ENCODE data around the gene SSTR4. TPM values are rescaled to one million over a fixed set of nuclear protein-coding genes. Genes with fewer than 3 reads are reported as not detected.

The SSTR4 gene
- total RNA-seq, 1 experiment from 2014 or later, result not detected

DNA sequence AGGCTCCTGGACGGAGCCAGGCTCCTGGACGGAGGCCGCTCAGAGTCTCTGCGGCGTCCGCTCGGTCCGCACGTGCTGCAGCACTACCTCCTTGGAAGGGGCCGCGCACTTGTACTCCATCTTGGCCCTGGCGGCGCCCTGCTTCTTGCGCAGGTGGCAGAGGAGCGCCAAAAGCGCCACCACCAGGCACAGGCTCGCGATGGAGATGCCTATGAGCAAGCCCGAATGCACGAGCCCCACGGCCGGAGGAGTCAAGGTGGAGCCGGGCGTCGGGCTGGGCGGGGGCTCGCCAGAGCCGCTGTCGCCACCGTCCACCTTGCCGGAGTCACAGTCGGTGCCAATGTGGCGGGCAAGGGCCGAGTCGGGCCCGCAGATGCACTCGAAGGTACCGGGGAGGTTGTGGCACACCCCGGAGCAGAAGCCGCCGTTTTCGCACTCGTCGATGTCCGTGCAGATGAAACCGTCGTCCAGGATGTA lies 12.7 kb downstream of the SSTR4 start:
- H3K4me1 ChIP-seq (ENCODE audit: control insufficient read depth, insufficient read depth, low read length), result peaks cover 8% of the 10 kb centered on the region
- H3K27me3 ChIP-seq (ENCODE audit: control insufficient read depth, insufficient read depth, low read length), result peaks cover 22% of the 10 kb centered on the region
- DNase-seq (ENCODE audit: low read depth, low spot score) (no peak), ATAC-seq (peak; percentile 22; the same call in 1 of the 2 replicates)
- in situ Hi-C loops (cut with HindIII; ENCODE audit: low pct_unique_long_range_greater_than_20kb, low sequenced_read_pairs), result no loop called here
- no peaks in the 10 kb centered on the region for H3K36me3 ChIP-seq (ENCODE audit: control insufficient read depth, insufficient read depth, low read length)
- H3K4me3 ChIP-seq (ENCODE audit: low read depth in 2 of 2, low read length in 2 of 2), result peak overlapping the region in 1 of 2 experiments; percentile 56; a peak in 2 of 4 replicates
- intact Hi-C loops (cut with micrococcal nuclease; ENCODE audit: unreplicated experiment), result no loop called here
- no peak for TF ChIP-seq TCF7L2 (IDR thresholded peaks at IDR 0.05; ENCODE audit: low read depth, low read length)
- no peak for TF ChIP-seq SIN3A (IDR thresholded peaks at IDR 0.05; ENCODE audit: borderline replicate concordance, insufficient read depth, low read depth, low read length)
- TF ChIP-seq, protein P1, sequence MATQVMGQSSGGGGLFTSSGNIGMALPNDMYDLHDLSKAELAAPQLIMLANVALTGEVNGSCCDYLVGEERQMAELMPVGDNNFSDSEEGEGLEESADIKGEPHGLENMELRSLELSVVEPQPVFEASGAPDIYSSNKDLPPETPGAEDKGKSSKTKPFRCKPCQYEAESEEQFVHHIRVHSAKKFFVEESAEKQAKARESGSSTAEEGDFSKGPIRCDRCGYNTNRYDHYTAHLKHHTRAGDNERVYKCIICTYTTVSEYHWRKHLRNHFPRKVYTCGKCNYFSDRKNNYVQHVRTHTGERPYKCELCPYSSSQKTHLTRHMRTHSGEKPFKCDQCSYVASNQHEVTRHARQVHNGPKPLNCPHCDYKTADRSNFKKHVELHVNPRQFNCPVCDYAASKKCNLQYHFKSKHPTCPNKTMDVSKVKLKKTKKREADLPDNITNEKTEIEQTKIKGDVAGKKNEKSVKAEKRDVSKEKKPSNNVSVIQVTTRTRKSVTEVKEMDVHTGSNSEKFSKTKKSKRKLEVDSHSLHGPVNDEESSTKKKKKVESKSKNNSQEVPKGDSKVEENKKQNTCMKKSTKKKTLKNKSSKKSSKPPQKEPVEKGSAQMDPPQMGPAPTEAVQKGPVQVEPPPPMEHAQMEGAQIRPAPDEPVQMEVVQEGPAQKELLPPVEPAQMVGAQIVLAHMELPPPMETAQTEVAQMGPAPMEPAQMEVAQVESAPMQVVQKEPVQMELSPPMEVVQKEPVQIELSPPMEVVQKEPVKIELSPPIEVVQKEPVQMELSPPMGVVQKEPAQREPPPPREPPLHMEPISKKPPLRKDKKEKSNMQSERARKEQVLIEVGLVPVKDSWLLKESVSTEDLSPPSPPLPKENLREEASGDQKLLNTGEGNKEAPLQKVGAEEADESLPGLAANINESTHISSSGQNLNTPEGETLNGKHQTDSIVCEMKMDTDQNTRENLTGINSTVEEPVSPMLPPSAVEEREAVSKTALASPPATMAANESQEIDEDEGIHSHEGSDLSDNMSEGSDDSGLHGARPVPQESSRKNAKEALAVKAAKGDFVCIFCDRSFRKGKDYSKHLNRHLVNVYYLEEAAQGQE (IDR thresholded peaks at IDR 0.05; ENCODE audit: insufficient read depth in 1 of 2, low read depth in 2 of 2, low read length in 1 of 2), result no peak
- TF ChIP-seq POLR2AphosphoS5 (IDR thresholded peaks at IDR 0.05; ENCODE audit: low read depth, low read length), result no peak
- TF ChIP-seq, protein P2, sequence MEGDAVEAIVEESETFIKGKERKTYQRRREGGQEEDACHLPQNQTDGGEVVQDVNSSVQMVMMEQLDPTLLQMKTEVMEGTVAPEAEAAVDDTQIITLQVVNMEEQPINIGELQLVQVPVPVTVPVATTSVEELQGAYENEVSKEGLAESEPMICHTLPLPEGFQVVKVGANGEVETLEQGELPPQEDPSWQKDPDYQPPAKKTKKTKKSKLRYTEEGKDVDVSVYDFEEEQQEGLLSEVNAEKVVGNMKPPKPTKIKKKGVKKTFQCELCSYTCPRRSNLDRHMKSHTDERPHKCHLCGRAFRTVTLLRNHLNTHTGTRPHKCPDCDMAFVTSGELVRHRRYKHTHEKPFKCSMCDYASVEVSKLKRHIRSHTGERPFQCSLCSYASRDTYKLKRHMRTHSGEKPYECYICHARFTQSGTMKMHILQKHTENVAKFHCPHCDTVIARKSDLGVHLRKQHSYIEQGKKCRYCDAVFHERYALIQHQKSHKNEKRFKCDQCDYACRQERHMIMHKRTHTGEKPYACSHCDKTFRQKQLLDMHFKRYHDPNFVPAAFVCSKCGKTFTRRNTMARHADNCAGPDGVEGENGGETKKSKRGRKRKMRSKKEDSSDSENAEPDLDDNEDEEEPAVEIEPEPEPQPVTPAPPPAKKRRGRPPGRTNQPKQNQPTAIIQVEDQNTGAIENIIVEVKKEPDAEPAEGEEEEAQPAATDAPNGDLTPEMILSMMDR (IDR thresholded peaks at IDR 0.05), result no peak
- ChIA-PET CTCF (no interaction called here), POLR2A (no interaction called here)
- no TSS peak for BruUV-seq (replicated peaks)
- no peak overlapping the region for H3K27ac ChIP-seq (ENCODE audit: low read length)
- no peaks in the 10 kb centered on the region for H3K9me3 ChIP-seq (ENCODE audit: control insufficient read depth, insufficient read depth, low read depth, low read length)

DNA sequence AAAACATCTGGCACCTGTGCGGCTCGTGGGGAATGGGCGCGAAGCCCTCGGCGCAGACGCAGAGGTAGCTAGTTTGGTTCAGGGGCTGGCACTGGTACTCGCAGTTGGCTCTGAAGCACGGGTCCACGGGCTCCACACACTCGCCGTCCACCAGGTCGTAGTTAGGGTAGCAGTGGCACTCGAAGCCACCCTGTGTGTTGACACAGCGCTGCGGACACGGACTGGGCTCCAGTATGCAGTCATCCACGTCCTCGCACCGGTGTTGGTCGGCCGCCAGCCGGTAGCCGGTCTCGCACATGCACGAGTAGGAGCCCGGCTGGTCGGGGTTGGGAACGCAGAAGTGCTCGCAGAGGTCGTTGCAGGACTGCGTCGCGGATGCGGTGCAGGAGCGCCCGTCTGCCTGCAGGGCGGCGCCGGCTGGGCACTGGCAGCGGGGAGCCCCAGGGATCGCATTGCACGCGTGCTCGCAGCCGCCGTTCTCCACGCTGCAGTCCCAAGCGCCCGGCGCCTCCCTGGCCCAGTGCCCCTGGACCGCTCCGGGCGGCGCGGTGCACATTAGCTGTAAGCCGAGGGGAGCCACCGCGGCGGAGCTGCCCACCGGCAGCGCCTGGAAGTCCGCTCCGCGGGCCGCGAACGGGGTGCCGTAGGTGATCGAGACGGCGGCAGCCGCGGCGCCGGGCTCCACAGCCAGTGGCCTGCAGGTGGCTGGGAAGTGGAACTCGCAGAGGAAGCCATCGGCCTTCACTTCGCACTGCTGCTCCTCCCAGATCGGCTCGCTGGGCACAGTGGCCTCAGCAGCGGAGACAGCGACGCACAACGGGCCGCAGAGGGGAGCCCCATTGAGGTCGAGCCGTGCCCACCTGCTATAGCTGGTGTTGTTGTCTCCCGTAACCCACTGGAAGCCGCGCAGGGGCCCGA lies 13.4 kb downstream of the SSTR4 start:
- Histone ChIP-seq H3K27me3 (ENCODE audit: control insufficient read depth, insufficient read depth, low read length) (peaks cover 22% of the 10 kb centered on the region), H3K4me1 (ENCODE audit: control insufficient read depth, insufficient read depth, low read length) (peaks cover 8% of the 10 kb centered on the region), H3K4me3 (ENCODE audit: low read depth in 2 of 2, low read length in 2 of 2) (peak overlapping the region; percentile 28 to 56), H3K27ac (ENCODE audit: low read length) (no peak overlapping the region), H3K9me3 (ENCODE audit: control insufficient read depth, insufficient read depth, low read depth, low read length) (no peaks in the 10 kb centered on the region), H3K36me3 (ENCODE audit: control insufficient read depth, insufficient read depth, low read length) (no peaks in the 10 kb centered on the region)
- ChIA-PET POLR2A (no interaction called here), CTCF (no interaction called here)
- TF ChIP-seq SIN3A (IDR thresholded peaks at IDR 0.05; ENCODE audit: borderline replicate concordance, insufficient read depth, low read depth, low read length), result no peak
- TF ChIP-seq, protein P2 (IDR thresholded peaks at IDR 0.05), result peak; percentile 79
- no TSS peak for BruUV-seq (replicated peaks)
- intact Hi-C loops (cut with micrococcal nuclease; ENCODE audit: unreplicated experiment), result no loop called here
- in situ Hi-C loops (cut with HindIII; ENCODE audit: low pct_unique_long_range_greater_than_20kb, low sequenced_read_pairs), result no loop called here
- peak; percentile 82 for ATAC-seq
- DNase-seq (ENCODE audit: low read depth, low spot score), result no peak

Measured in Panc1 (cell line).